ENCODE results near the gene HMG20B. TPM values are rescaled to one million over a fixed set of nuclear protein-coding genes. Genes with fewer than 3 reads are reported as not detected.
"Not testable (repeated sequence)": the region's sequence is repeated elsewhere in the genome, so short reads cannot be mapped to it uniquely, and the experiment has no call there.

HMG20B gene
- polyA plus RNA-seq, 1 donor: 36.5 TPM

- no peak for DNase-seq
Measured at GRCh38 chr19:3556978-3557460, 15.7 kb upstream of the HMG20B start.

DNA sequence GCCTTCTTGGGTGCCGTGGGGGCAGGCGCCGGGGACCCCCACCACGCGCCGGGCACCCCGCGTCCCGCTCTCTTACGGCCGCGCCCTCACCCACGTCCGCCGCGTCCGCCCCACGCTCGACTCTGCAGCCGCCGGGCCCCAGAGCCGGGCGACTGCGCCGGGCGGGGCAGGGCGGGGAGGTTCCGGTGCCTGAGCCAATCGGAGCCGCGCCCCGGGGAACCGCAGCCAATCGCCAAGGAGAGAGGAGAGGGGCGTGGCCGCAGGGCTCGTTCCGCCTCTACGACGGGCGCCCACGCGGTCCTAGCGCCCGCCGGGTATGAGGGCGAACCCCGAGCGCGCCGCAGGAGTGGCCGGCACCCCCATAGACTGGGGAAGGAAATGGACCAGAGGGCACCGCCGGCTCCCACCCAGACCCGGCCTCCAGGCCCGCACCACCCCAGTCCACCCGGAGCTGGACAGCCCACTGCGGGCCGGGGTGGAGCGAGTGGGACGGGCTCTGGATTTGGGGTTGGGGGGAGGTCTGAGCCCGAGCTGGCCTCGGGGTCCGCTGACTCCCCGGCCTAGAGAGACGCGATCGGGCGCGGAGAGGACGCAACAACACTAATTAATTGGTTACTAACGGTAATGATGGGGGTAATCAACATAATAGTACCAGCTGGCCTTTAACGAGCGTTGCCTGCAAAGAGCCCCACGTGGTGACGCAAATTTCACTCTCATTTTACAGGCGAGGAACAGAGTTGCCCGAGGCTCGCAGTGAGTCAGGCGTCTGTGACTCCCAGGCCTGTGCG is 15.1 kb upstream of the HMG20B start, which contains the start of gene MFSD12:
MFSD12 (minus strand) TSS at position 126 of the 788 bp plus-strand sequence. CDS start 183 bp downstream, outside the sequence.
- DNase-seq: peak; percentile 96

GRCh38 chr19:3563709-3564524 is 8.8 kb upstream of the HMG20B start:
- no peak for DNase-seq

GRCh38 chr19:3565139-3565538 is 7.6 kb upstream of the HMG20B start:
- DNase-seq: no peak

DNA sequence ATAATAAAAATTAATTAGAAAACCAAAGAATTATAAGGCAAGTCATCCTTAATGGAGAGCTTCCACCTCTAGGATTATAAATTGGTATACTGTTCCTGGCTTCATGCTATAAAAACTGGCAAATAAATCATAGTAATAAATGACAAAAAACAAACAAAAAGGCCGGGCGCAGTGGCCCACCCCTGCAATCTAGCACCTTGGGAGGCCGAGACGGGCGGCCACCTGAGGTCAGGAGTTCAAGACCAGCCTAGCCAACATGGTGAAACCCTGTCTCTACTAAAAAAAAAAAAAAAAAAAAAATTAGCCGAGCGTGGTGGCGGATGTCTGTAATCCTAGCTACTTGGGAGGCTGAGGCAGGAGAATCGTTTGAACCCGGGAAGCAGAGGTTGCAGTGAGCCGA is 2.7 kb upstream of the HMG20B start:
- not testable (repeated sequence) for DNase-seq

DNA sequence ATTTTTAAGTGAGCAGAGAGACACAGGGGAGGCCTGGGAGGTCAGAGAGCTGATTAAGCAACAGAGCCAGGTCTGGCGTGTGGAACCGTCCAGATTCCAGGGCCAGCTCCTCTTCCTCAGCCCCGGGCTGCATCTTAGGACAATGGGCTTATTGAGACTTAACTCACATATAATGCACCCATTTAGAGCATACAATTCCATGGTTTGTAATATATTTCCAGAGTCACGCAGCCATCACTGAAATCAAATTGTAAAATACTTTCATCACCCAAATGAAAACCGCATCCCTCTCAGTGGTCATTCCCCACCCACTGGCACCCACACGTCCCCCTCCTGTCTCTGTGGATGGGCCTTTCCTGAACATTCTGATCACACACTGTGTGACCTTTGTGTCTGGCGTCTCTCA is 2.1 kb upstream of the HMG20B start:
- DNase-seq: no peak

- peak; percentile 100 for DNase-seq
Measured at GRCh38 chr19:3572132-3572854, 451 bp upstream of the HMG20B start.

DNA sequence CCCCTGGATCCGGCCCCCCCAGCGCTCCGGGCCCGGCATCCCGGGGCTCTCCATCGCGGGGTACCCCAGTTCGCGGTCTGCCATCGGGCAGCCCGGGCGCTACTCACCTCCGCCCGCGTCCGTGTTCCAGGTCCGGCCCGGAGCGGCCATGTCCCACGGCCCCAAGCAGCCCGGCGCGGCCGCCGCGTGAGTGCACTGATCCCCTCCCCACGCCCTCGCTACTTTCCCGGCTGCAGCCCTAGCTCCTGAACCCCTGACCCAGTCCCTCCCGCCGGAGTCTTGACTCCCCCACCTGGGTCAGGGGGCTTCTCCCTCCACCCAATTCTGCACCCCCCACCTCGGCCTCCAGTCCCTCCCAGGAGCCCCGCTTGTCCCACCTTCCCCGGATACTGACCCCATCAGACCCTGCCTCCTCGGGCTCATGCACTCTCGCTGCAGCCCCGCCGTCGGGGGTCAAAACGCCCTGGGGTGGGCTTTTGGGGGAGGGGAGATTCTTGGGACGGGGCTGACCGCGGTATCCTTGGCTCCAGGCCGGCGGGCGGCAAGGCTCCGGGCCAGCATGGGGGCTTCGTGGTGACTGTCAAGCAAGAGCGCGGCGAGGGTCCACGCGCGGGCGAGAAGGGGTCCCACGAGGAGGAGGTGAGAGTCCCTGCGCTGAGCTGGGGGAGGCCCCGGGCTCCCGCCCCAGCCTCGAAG is 566 bp downstream of the HMG20B start:
- DNase-seq: no peak

DNA sequence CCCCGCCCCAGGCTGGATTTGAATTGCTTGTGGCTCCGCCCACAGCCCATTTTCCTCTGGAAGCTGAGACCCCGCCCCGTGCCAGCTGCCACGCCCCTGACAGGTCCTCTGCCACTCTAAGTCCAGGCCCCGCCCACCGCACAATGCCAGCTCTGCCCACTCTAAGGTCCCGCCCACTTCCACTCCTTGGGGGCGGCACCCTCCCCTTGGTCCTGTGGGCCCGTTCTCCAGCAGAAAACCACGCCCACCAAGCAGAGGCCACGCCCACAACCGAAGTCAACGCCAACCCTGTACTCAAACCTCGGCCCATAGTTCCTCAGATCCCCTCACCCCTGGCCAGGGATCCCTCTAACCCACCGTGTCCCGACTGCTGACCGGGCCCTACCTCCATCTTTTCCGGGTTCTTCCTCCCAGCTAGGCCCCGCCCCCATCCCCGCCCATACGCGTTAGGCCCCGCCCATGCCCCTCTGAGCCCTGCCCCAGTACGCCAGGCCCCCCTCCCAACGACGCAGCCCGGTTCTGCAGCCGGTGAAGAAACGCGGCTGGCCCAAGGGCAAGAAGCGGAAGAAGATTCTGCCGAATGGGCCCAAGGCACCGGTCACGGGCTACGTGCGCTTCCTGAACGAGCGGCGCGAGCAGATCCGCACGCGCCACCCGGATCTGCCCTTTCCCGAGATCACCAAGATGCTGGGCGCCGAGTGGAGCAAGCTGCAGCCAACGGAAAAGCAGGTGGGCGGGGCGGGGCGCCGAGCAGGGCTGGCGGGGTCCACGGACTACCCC is 1.3 kb downstream of the HMG20B start:
- DNase-seq: peak; percentile 66

GRCh38 chr19:3575260-3575741 is 2.6 kb downstream of the HMG20B start:
- no peak for DNase-seq

DNA sequence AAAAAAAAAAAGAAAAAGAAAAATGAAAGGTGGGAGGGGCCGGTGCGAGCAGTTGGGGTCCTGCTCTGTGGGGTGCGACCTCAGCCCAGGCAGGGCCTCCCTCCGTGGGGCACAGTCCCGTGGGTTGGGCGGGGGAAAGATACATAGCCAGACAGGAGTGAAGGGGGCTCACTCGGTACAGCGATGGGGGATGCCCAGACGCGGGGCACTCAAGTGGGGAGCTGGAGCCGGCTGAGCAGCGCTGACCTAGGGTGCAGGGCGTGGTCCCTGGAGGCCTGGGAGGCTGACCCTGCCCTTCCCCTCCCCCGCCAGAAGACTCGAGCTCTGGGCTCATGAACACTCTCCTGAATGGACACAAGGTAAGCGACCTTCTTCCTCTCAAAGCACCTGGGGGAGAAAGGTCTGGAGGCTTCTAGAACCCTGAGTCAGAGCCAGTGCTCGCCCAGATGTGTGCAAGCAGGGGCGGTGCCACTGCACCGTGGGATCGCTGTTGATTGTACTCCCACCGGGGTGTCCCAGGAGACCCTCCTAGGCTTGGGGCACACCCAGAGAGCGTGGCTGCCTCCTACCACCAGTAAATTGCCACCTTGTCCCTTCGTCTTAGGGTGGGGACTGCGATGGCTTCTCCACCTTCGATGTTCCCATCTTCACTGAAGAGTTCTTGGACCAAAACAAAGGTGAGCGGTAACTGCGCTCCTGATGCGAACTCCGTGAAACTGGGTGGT is 3.4 kb downstream of the HMG20B start:
- DNase-seq: no peak

- DNase-seq: peak; percentile 79
Measured at GRCh38 chr19:3576696-3577443, 4.1 kb downstream of the HMG20B start.

DNA sequence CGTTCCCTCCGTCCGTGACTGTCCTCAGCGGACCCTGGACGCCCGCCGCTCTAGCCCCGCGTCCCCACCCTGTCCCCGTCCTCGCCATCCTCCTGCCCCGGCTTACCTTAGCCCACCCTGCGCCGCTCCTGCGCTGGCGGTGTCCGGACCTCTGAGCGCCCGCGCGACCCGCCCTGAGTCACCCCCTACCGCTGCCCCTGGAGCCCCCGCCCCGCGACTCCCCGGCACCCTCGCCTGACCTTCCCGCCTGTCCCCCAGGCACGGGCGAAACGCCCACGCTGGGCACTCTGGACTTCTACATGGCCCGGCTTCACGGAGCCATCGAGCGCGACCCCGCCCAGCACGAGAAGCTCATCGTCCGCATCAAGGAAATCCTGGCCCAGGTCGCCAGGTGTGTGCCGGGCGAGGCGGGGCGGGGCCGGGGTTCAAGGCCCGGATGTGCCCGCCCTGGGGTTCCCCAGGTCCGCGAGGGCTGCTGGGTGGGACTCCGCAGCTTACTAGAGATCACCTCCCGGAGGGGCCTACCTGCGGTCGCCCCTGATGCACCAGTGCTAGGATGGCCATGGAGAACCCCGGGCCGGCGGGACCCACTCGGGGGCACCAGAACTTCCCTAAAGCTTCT is 5.1 kb downstream of the HMG20B start:
- DNase-seq: no peak

- no peak for DNase-seq
Measured at GRCh38 chr19:3578390-3578789, 5.6 kb downstream of the HMG20B start.

GRCh38 chr19:3580156-3580934 is 7.6 kb downstream of the HMG20B start:
- no peak for DNase-seq

- not testable (repeated sequence) for DNase-seq
Measured at GRCh38 chr19:3581792-3582191, 9.0 kb downstream of the HMG20B start.

GRCh38 chr19:3584036-3584802 is 11.5 kb downstream of the HMG20B start:
- DNase-seq: not testable (repeated sequence)

Measured in hindlimb muscle (tissue), 1 donor.